Measurements from ENCODE around the gene PCP2.

The PCP2 gene

GRCh38 chr19:7596211-7596937 is 37.1 kb downstream of the PCP2 start:
- no peak for DNase-seq (ENCODE audit: low spot score)

- DNase-seq (ENCODE audit: low spot score): no peak
Observed at GRCh38 chr19:7595466-7596133, 37.9 kb downstream of the PCP2 start, which contains the start of gene CAMSAP3. CAMSAP3 (plus strand) TSS chr19:7595863; CDS start chr19:7596003, 140 bp downstream.

- no peak for DNase-seq (ENCODE audit: low spot score)
Observed at GRCh38 chr19:7590256-7590655, 43.3 kb downstream of the PCP2 start.

GRCh38 chr19:7589822-7590221 is 43.7 kb downstream of the PCP2 start:
- no peak for DNase-seq (ENCODE audit: low spot score)

GRCh38 chr19:7582446-7582845 is 51.1 kb downstream of the PCP2 start:
- DNase-seq (ENCODE audit: low spot score): no peak
